ENCODE data around the gene OPCML. TPM values are rescaled to one million over a fixed set of nuclear protein-coding genes. Genes with fewer than 3 reads are reported as not detected.

Gene OPCML
- total and polyA plus RNA-seq, 2 experiments from 2014 or later = 1.2 to 4.4 TPM

GRCh38 chr11:132472411-132473172 is 1059.7 kb downstream of the OPCML start:
- no peak overlapping the region for H3K4me2 ChIP-seq
- H3K9me3 Mint-ChIP-seq = peaks cover 4% of the 10 kb centered on the region; the same call in 1 of the 3 replicates
- H3K36me3 ChIP-seq (ENCODE audit: insufficient read depth) = no peaks in the 10 kb centered on the region
- no peak overlapping the region for H3K27ac ChIP-seq (ENCODE audit: low read depth)
- no peak overlapping the region for H3K4me3 ChIP-seq
- no peak overlapping the region for H3K27ac Mint-ChIP-seq
- H3K36me3 Mint-ChIP-seq (ENCODE audit: low read depth) = no peaks in the 10 kb centered on the region
- no peaks in the 10 kb centered on the region for H3K27me3 Mint-ChIP-seq (ENCODE audit: insufficient read depth, low read depth, poor library complexity)
- DNase-seq (ENCODE audit: low spot score) (no peak), ATAC-seq (no peak)
- no peak overlapping the region for H3K4me3 Mint-ChIP-seq
- H3F3A ChIP-seq (replicated peaks; ENCODE audit: low read depth) = no peaks in the 10 kb centered on the region
- H3K27me3 ChIP-seq (ENCODE audit: insufficient read depth) = no peaks in the 10 kb centered on the region
- no peaks in the 10 kb centered on the region for H3K4me1 Mint-ChIP-seq
- no peaks in the 10 kb centered on the region for H3K79me2 ChIP-seq (replicated peaks; ENCODE audit: insufficient read depth)
- no peaks in the 10 kb centered on the region for H4K20me1 ChIP-seq (replicated peaks; ENCODE audit: insufficient read depth)
- H3K4me1 ChIP-seq (ENCODE audit: insufficient read depth) = no peaks in the 10 kb centered on the region
- H2AFZ ChIP-seq = no peak overlapping the region
- TF ChIP-seq ZNF114 (CRISPR knock-in tag; IDR thresholded peaks at IDR 0.05) = no peak
- no peak for TF ChIP-seq REST (IDR thresholded peaks at IDR 0.05; ENCODE audit: unreplicated experiment)
- TF ChIP-seq STAT1 (IDR thresholded peaks at IDR 0.05; ENCODE audit: unreplicated experiment) = no peak
- TF ChIP-seq ETS1 (IDR thresholded peaks at IDR 0.05) = no peak
- no peak; a peak in 1 of 4 replicates for TF ChIP-seq CTCF (conservative IDR thresholded peaks at IDR 0.05; ENCODE audit: low read depth in 2 of 2)
- TF ChIP-seq POLR2AphosphoS5 (IDR thresholded peaks at IDR 0.05; ENCODE audit: low read depth) = no peak
- no peak for TF ChIP-seq CREB1 (CRISPR knock-in tag; IDR thresholded peaks at IDR 0.05; ENCODE audit: low read depth)
- TF ChIP-seq EZH2 (IDR thresholded peaks at IDR 0.05; ENCODE audit: low read depth, unreplicated experiment) = no peak
- 0 out of 2 replicates have a peak, but pooled peaks cover 9% of the 10 kb centered on the region for H3K9me2 ChIP-seq (ENCODE audit: insufficient read depth)

Measured in GM23338 (cell line).